Neutrophil (primary cell): Measurements from ENCODE around the gene COL4A1.

ENCODE experiments used
- H3K27ac ChIP-seq: fragments of 200-600 bp; sonication (generic); 2 replicates; pipeline ENCODE4 v1.5.1; 2016; ENCODE audit warnings: mild to moderate bottlenecking, moderate library complexity
- H3K27me3 ChIP-seq: fragments of 200-600 bp; sonication (generic); 2 replicates; pipeline ENCODE4 v1.6.0; 2016; ENCODE audit warnings: mild to moderate bottlenecking
- H3K36me3 ChIP-seq: fragments of 200-600 bp; sonication (generic); 2 replicates; pipeline ENCODE4 v1.5.1; 2017
- H3K4me1 ChIP-seq, 2 experiments: fragments of 200-600 bp in 1 of 2; sonication (generic) in 1 of 2; 1 replicate in 1 of 2; 2 replicates in 1 of 2; pipeline versions ENCODE4 v1.5.1 to v1.6.1; 2013 to 2016; ENCODE audit warnings: low read depth in 1 of 2, low read length in 1 of 2, mild to moderate bottlenecking in 1 of 2, moderate library complexity in 1 of 2; ENCODE audit not compliant: control insufficient read depth in 1 of 2, insufficient read depth in 1 of 2
- H3K4me3 ChIP-seq, 2 experiments: fragments of 200-600 bp in 1 of 2; sonication (generic) in 1 of 2; 1 replicate in 1 of 2; 2 replicates in 1 of 2; pipeline ENCODE4 v1.5.1; 2013 to 2016; ENCODE audit warnings: low read depth in 1 of 2, low read length in 1 of 2, mild to moderate bottlenecking in 1 of 2, moderate library complexity in 1 of 2
- H3K9me3 ChIP-seq: fragments of 200-600 bp; sonication (generic); 2 replicates; pipeline ENCODE4 v1.5.1; 2016
- CTCF ChIP-seq: fragments of 200-600 bp; sonication (generic); IDR thresholded peaks from 2 replicates; pipeline ENCODE4 v1.5.1; 2016; ENCODE audit warnings: antibody characterized with exemption

COL4A1 gene

GRCh38 chr13:110276553-110276950 lies 30.4 kb downstream of the COL4A1 start:
- Histone ChIP-seq H3K9me3 (no peaks in the 10 kb centered on the region), H3K27me3 (peaks cover 25% of the 10 kb centered on the region), H3K4me1 (no peaks in the 10 kb centered on the region), H3K27ac (no peak overlapping the region), H3K4me3 (no peak overlapping the region), H3K36me3 (no peaks in the 10 kb centered on the region)
- TF ChIP-seq CTCF, result no peak

GRCh38 chr13:110275931-110276552 lies 30.9 kb downstream of the COL4A1 start:
- Histone ChIP-seq H3K27ac (no peak overlapping the region), H3K36me3 (no peaks in the 10 kb centered on the region), H3K4me3 (no peak overlapping the region), H3K4me1 (no peaks in the 10 kb centered on the region), H3K9me3 (no peaks in the 10 kb centered on the region), H3K27me3 (peaks cover 25% of the 10 kb centered on the region)
- TF ChIP-seq CTCF, result no peak

GRCh38 chr13:110274687-110275086 lies 32.3 kb downstream of the COL4A1 start:
- Histone ChIP-seq H3K27me3 (peaks cover 22% of the 10 kb centered on the region), H3K4me1 (no peaks in the 10 kb centered on the region), H3K9me3 (no peaks in the 10 kb centered on the region), H3K27ac (no peak overlapping the region), H3K36me3 (no peaks in the 10 kb centered on the region), H3K4me3 (no peak overlapping the region)
- no peak for TF ChIP-seq CTCF

- Histone ChIP-seq H3K9me3 (no peaks in the 10 kb centered on the region), H3K36me3 (no peaks in the 10 kb centered on the region), H3K4me3 (no peak overlapping the region), H3K4me1 (no peaks in the 10 kb centered on the region), H3K27me3 (peaks cover 29% of the 10 kb centered on the region), H3K27ac (no peak overlapping the region)
- TF ChIP-seq CTCF, result no peak
Observed at GRCh38 chr13:110273254-110273653, 33.7 kb downstream of the COL4A1 start.

- H3K9me3 ChIP-seq, result no peaks in the 10 kb centered on the region
- TF ChIP-seq CTCF, result no peak
Observed at GRCh38 chr13:110272651-110273050, 34.3 kb downstream of the COL4A1 start.

More at GRCh38 chr13:110272651-110273050, 34.3 kb downstream of the COL4A1 start:
- H3K27me3 ChIP-seq, result peaks cover 33% of the 10 kb centered on the region
- no peaks in the 10 kb centered on the region for H3K4me1 ChIP-seq
- no peak overlapping the region for H3K27ac ChIP-seq
- H3K36me3 ChIP-seq, result no peaks in the 10 kb centered on the region
- no peak overlapping the region for H3K4me3 ChIP-seq
